ENCODE results near the gene LIF.
A peak's percentile ranks its signal among the peaks of the same experiment; 100 is the strongest.

GRCh38 chr22:30262917-30263741, 16.6 kb upstream of the LIF start:
- TF ChIP-seq CTCF (conservative IDR thresholded peaks at IDR 0.05; ENCODE audit: low read depth, low read length) (peak; percentile 91), ELK1 (IDR thresholded peaks at IDR 0.05; ENCODE audit: borderline replicate concordance, low read depth, low read length) (no peak), SMC3 (IDR thresholded peaks at IDR 0.05; ENCODE audit: low read depth, low read length) (peak; percentile 89), RFX5 (IDR thresholded peaks at IDR 0.05; ENCODE audit: low read depth, low read length) (no peak), RCOR1 (IDR thresholded peaks at IDR 0.05; ENCODE audit: insufficient replicate concordance, low read length) (no peak), RAD21 (IDR thresholded peaks at IDR 0.05; ENCODE audit: low read length) (peak; percentile 72), USF2 (IDR thresholded peaks at IDR 0.05; ENCODE audit: low read depth, low read length) (no peak), POLR2A (IDR thresholded peaks at IDR 0.05; ENCODE audit: low read depth, low read length) (no peak), BHLHE40 (IDR thresholded peaks at IDR 0.05; ENCODE audit: low read depth, low read length) (no peak), NFE2L2 (IDR thresholded peaks at IDR 0.05; ENCODE audit: low read depth, low read length) (no peak), CHD1 (IDR thresholded peaks at IDR 0.05; ENCODE audit: low read depth, low read length) (no peak), MAFK (IDR thresholded peaks at IDR 0.05; ENCODE audit: low read depth, low read length) (no peak), CEBPB (IDR thresholded peaks at IDR 0.05; ENCODE audit: low read depth, low read length) (no peak)
